ENCODE measurements around the gene PRICKLE1. TPM values are rescaled to one million over a fixed set of nuclear protein-coding genes. Genes with fewer than 3 reads are reported as not detected.

PRICKLE1 gene
- total and polyA plus RNA-seq, 10 of the 15 experiments (the other 5 are each of a cell fraction or from before 2014, with no cell fraction given): 0.47 to 2.8 (median 0.86) TPM

DNA sequence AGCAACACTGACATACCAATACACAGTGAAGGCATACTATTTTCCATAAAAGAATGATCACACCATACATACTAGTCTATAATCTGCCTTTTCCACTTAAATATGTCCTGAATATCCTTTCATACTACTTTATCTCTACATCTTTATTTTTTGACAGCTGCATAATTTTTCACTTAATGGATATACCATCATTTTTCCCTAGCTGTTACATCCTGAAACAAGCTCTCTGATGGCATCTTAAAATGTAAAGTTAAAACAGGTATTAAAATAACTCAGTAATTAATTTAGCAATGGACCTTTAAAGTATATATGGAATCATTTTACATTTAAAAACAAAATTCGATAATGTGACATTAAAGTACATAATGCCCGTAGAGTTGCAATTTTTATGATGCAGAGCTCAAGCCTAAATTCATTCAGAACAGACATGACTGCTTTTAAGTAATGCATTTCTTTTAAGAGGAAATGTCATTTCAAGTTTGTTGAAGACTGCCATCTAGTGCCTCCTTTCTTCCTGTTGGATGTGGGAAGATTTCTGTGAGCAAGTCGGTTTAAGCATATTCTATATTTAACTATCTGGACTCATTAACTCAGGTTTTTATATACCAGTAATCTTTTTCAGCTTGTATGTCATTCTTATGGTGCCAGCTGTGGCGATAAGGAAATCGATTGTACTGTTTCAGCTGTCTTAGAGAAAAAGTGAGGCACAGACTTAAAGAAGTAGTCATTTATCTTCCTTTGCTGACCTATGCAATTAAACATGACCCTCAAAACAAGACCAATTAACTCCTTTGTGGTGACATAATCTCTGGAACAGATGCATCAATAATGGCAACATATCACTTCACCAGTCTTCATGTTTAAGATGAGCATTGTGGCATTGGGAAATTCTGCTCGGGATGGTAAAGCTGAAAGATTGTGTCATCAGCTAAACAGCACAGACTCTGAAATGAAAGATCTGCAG is 20.3 kb downstream of the PRICKLE1 start:
- no peak overlapping the region for H3K4me3 ChIP-seq
- H3K9me3 ChIP-seq (replicated peaks; ENCODE audit: control insufficient read depth, insufficient read depth, low read length): no peaks in the 10 kb centered on the region
- H3K4me2 ChIP-seq (ENCODE audit: control insufficient read depth, insufficient read depth): no peak overlapping the region
- ATAC-seq: peak; percentile 85
- in situ Hi-C loops (cut with MboI) (no loop called here), intact Hi-C loops (cut with micrococcal nuclease; ENCODE audit: unreplicated experiment) (loop anchor here (1.0 to 10.0 kb wide), 3 partner anchors 86 to 1294 kb away; no protein-coding TSS in a partner anchor)
- H4K20me1 ChIP-seq (ENCODE audit: control insufficient read depth, insufficient read depth): no peaks in the 10 kb centered on the region
- CTCF ChIA-PET: interaction anchor here (0.7 to 8.8 kb wide), 32 partner anchors 9 to 1623 kb away, joined by 3 to 117 read pairs (median 5); no protein-coding TSS in a partner anchor
- FAIRE-seq: peak; percentile 73
- H3K9ac ChIP-seq (ENCODE audit: control insufficient read depth, insufficient read depth, low read length): no peak overlapping the region
- no peak overlapping the region for H2AFZ ChIP-seq (ENCODE audit: control insufficient read depth, low read depth, low read length)
- no peaks in the 10 kb centered on the region for H3K27me3 ChIP-seq (replicated peaks in 1 of 2; ENCODE audit: control insufficient read depth in 2 of 2, insufficient read depth in 2 of 2, low read length in 1 of 2)
- no peak overlapping the region for H3K27ac ChIP-seq (ENCODE audit: control insufficient read depth, insufficient read depth)
- SMC1A ChIA-PET (ENCODE audit: uncharacterized antibody, unreplicated experiment): interaction anchor here (0.7 to 3.5 kb wide), 25 partner anchors 9 to 1290 kb away, joined by 3 to 26 read pairs (median 4); no protein-coding TSS in a partner anchor
- no peaks in the 10 kb centered on the region for H3K36me3 ChIP-seq (ENCODE audit: control insufficient read depth in 2 of 2, insufficient read depth in 2 of 2, low read length in 1 of 2)
- POLR2A ChIA-PET: interaction anchor here (0.6 kb wide), 2 partner anchors 90 kb away, joined by 3 to 4 read pairs; no protein-coding TSS in a partner anchor
- no TSS peak for BruUV-seq (replicated peaks)
- RAD21 ChIA-PET (ENCODE audit: unreplicated experiment): interaction anchor here (0.8 to 2.1 kb wide), 9 partner anchors 33 to 774 kb away, joined by 3 to 21 read pairs (median 3); no protein-coding TSS in a partner anchor
- WGBS (ENCODE audit: insufficient coverage, insufficient replicate concordance, low lambda C conversion rate, missing lambda C conversion rate): 8% methylated on average over 6 of the region's 6 CpGs
- H3K79me2 ChIP-seq (ENCODE audit: control insufficient read depth, insufficient read depth, low read length): no peaks in the 10 kb centered on the region
- H3K4me1 ChIP-seq (ENCODE audit: control insufficient read depth, insufficient read depth, low read length): no peaks in the 10 kb centered on the region; the same call in 1 of the 2 replicates
- TF ChIP-seq, protein P1, sequence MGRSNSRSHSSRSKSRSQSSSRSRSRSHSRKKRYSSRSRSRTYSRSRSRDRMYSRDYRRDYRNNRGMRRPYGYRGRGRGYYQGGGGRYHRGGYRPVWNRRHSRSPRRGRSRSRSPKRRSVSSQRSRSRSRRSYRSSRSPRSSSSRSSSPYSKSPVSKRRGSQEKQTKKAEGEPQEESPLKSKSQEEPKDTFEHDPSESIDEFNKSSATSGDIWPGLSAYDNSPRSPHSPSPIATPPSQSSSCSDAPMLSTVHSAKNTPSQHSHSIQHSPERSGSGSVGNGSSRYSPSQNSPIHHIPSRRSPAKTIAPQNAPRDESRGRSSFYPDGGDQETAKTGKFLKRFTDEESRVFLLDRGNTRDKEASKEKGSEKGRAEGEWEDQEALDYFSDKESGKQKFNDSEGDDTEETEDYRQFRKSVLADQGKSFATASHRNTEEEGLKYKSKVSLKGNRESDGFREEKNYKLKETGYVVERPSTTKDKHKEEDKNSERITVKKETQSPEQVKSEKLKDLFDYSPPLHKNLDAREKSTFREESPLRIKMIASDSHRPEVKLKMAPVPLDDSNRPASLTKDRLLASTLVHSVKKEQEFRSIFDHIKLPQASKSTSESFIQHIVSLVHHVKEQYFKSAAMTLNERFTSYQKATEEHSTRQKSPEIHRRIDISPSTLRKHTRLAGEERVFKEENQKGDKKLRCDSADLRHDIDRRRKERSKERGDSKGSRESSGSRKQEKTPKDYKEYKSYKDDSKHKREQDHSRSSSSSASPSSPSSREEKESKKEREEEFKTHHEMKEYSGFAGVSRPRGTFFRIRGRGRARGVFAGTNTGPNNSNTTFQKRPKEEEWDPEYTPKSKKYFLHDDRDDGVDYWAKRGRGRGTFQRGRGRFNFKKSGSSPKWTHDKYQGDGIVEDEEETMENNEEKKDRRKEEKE (IDR thresholded peaks at IDR 0.05): no peak
- TF ChIP-seq, protein P2, sequence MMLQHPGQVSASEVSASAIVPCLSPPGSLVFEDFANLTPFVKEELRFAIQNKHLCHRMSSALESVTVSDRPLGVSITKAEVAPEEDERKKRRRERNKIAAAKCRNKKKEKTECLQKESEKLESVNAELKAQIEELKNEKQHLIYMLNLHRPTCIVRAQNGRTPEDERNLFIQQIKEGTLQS (IDR thresholded peaks at IDR 0.05; ENCODE audit: borderline replicate concordance, extremely low read depth, low read depth, low read length): no peak
- TF ChIP-seq, protein P3, sequence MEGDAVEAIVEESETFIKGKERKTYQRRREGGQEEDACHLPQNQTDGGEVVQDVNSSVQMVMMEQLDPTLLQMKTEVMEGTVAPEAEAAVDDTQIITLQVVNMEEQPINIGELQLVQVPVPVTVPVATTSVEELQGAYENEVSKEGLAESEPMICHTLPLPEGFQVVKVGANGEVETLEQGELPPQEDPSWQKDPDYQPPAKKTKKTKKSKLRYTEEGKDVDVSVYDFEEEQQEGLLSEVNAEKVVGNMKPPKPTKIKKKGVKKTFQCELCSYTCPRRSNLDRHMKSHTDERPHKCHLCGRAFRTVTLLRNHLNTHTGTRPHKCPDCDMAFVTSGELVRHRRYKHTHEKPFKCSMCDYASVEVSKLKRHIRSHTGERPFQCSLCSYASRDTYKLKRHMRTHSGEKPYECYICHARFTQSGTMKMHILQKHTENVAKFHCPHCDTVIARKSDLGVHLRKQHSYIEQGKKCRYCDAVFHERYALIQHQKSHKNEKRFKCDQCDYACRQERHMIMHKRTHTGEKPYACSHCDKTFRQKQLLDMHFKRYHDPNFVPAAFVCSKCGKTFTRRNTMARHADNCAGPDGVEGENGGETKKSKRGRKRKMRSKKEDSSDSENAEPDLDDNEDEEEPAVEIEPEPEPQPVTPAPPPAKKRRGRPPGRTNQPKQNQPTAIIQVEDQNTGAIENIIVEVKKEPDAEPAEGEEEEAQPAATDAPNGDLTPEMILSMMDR (IDR thresholded peaks at IDR 0.05 in 2 of 3, conservative IDR thresholded peaks at IDR 0.05 in 1 of 3; ENCODE audit: control insufficient read depth in 2 of 3, extremely low read depth in 1 of 3, insufficient read depth in 1 of 3, low read depth in 3 of 3, low read length in 3 of 3): peak; percentile 54 to 66 (median 54); a peak in 5 of 6 replicates
- TF ChIP-seq SUZ12 (IDR thresholded peaks at IDR 0.05; ENCODE audit: unreplicated experiment): no peak
- peak; percentile 75 for TF ChIP-seq SMC3 (IDR thresholded peaks at IDR 0.05; ENCODE audit: borderline replicate concordance, low read length)
- peak; percentile 80 for TF ChIP-seq RAD21 (IDR thresholded peaks at IDR 0.05; ENCODE audit: insufficient read depth, low read depth, low read length)
- TF ChIP-seq PAX8 (IDR thresholded peaks at IDR 0.05): no peak
- DNase-seq (ENCODE audit: low read depth, low spot score): peak; percentile 38

Data from GM12878 (cell line).